AML-193 (cell line): Measurements from ENCODE around the gene SMIM44.

Experiments used
- DNase-seq, 2 experiments: peaks; one replicate each; lab custom pipeline; 2025; lab: John Stamatoyannopoulos, UW

Gene SMIM44

DNA sequence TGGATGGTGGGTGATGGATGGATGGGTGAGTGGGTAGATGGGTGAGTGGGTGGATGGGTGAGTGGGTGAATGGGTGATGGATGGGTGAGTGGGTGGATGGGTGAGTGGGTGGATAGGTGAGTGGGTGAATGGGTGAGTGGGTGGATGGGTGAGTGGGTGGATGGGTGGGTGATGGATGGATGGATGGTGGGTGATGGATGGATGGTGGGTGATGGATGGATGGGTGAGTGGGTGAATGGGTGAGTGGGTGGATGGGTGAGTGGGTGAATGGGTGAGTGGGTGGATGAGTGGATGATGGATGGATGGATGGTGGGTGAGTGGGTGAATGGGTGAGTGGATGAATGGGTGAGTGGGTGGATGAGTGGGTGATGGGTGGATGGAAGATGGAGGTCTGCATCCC, 5.7 kb downstream of the SMIM44 start:
- DNase-seq, result no peak

GRCh38 chr19:3476830-3477229, 6.4 kb downstream of the SMIM44 start:
- no peak for DNase-seq

DNA sequence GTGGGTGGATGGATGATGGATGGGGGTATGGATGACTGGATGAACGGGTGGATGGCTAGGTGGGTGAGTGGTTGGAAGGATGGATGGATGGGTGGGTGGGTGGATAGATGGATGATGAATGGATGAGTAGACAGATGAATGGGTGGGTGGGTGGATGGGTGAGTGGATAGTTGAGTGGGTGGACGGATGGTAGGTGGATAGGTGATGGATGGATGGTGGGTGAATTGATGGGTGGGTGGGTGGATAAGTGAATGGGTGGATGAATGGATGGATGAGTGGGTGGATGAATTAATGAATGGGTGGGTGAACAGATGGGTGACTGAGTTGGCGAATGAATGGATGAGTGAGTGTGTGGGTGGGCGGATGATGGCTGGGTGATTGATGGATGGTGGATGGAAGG, 7.8 kb downstream of the SMIM44 start:
- DNase-seq, result no peak

DNA sequence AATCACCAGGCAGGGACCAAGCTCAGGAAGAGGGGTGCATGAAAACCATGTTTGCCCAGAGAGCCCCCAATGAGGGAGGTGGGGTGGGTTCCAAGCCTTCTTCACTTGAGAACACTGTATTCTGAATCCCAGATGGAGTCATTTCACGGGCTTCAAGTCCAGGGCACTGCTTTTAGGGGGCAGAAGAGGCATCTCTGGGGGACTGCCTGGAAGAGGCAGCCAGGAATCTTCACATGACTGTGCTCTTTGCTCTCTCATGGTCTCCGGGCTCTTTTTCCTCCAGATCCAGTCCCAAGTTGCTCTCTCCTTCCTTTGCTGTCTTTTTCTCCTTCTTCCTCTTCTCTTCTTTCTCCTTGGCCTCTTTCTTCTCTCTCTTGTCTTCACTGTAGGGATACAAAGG, 8.6 kb downstream of the SMIM44 start:
- no peak for DNase-seq

DNA sequence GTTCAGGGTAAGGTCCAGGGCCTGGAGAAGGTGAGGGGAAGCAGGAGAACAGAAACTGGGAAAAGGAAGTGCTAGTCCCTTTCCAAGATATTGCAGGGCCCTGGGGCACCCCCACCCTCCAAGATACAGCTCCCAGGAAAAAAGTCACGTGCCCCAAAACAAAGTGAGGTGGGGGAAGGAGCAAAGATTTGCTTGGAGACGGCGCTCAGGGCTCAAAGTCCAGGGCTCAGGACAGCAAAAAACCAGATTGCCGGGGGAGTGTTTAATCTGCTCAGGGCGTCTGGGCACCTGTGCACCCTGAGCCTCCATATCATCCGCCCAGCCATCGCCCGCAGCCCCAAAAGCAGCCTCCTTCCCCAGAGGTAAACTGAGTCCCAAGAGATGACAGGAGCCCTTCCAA, 9.2 kb downstream of the SMIM44 start:
- DNase-seq, result no peak

DNA sequence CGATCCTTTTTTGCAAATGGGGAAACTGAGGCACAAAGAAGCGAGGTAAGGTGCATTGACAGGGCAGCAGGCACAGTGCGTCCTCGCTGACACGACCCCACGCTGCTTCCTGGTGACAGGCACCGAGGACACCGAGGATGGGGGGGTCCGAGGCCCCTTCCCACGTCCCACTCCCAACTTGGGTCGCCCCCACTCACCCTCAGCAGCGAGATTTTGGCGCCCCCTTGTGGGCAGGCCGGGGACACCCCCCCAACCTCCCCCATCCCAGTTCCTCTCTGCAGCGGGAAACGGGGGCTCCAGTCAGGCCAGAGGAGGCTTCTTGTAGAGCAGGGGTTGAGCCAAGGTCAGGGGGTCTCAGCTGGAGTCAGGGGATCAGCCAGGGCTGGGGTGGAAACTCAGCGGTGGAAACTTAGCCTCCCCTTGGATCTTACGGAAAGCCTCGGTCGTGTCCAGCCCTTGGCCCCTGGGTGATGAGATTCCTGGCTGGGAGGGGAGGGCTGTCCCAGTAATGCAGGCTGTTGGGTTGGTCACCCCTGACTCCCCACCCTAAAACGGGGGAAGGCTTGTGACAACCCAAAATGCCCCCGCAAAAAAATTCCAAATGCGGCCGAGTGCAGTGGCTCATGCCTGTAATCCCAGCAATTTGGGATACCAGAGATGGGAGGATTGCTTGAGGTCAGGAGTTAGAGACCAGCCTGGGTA, 11.1 kb downstream of the SMIM44 start:
- no peak for DNase-seq

- DNase-seq, result no peak
Observed at GRCh38 chr19:3470500-3471128, 12.6 kb downstream of the SMIM44 start.

DNA sequence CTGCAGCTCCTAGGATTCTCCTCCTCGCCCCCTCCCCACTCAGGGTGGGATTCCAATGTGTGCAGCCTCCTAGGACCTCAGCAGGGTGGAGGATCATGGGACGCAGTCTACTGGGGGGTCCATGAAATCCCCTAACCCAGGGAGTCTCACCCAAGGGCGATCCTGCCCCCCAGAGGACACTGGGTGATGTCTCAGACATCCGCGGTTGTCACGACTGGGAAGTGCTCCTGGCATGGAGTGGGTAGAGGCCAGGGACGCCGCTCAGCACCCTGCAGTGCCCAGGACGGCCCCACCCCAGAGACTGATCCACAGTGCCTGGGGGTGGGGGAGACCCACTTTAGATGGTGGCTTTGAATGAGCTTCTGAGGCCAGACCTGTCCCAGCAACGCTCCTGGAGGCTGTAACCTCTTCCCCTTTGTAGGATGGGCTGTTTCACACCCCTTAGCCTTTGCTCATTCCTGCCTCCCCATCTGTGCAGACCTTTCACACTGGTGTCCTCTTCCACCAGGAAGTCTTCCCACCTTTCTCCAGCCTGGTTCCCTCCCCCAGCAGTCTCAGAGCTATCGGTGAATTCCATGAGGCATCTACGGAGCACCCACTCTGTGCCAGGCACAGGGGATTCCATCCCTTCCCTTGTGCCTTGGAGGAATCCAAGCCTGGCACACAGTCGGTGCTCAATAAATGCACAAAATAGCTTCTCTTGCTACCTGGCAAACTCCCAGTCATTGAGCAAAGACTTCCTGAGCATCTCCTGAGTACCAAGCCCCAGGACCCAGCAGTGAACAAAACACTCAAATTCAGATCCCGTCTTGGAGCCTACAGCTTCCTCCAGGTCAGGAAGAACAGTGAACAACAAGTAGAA, 13.4 kb downstream of the SMIM44 start:
- DNase-seq, result no peak

DNA sequence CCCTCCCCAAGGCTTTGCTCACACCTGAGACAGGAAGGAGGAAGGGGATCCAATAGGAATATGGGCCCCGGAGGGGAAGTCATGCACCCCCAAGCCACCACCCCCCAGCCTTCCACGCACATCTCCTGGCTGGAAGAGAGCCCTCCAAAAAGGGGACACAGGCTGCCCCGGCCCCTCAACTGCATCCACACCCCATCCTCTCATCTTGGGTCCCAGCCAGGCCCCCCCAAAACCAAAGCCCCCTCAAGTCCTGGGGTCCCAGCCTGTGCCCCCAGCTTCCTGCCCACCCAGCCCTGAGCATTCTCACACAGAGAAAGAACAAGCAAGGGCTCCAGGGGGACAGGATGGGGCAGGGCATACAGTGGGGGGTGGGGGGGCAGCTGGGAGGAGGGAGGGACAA, 15.0 kb downstream of the SMIM44 start:
- no peak for DNase-seq

- DNase-seq, result no peak
Observed at GRCh38 chr19:3467437-3468198, 15.6 kb downstream of the SMIM44 start.

DNA sequence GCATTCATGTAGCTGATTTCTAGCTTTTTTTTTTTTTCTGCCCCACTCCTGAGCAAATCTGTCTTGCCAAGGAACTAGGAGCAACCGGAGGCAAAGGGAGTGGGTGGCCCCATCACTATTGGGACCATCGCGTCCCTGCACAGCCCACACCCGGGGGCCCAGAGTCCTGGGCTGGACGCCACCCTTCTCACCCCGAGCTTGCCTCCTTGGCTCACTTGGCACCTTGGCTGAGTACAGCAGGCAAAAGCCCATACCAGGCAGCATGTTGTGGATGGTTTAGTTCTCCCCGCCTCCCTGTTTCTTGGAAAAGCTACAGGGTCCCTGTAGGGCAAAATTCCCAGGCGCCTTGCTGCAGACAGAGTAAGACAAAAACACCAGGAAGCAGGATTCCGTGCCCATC, 16.6 kb downstream of the SMIM44 start:
- DNase-seq, result no peak

GRCh38 chr19:3465552-3465951, 17.7 kb downstream of the SMIM44 start:
- no peak for DNase-seq

DNA sequence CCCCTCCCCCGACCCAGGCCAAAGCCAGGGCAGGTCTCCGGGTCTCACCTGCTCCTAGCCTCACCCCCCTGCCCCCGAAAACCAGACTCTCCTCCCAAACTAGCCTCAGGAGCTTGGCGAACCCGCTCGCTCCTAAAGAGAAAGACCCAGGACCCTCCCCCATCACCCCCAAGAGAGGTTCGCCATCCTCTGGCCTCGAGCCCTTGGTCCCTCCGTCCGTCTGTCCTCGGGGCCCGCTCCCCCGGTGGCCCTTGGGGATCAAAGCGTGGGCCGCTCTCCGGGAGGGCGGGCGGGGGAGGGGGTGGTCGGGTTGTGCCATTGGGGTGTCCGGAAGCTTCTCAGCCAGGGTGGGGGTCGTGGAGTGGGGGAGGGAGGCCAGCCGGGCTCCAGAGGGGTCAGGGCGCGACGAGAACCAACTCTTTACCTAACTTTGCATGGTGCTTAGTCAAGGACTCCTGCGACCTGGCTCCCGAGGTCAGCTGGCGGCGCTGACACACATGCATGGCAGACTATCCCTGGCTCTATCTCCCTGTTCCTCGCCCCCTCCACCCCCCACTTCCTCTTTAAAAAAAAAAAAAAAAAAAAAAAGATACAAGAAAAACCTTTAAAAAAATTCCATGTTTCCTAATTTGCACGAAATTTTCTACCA, 18.5 kb downstream of the SMIM44 start:
- DNase-seq, result no peak

GRCh38 chr19:3463714-3464586, 19.3 kb downstream of the SMIM44 start:
- DNase-seq, result no peak

DNA sequence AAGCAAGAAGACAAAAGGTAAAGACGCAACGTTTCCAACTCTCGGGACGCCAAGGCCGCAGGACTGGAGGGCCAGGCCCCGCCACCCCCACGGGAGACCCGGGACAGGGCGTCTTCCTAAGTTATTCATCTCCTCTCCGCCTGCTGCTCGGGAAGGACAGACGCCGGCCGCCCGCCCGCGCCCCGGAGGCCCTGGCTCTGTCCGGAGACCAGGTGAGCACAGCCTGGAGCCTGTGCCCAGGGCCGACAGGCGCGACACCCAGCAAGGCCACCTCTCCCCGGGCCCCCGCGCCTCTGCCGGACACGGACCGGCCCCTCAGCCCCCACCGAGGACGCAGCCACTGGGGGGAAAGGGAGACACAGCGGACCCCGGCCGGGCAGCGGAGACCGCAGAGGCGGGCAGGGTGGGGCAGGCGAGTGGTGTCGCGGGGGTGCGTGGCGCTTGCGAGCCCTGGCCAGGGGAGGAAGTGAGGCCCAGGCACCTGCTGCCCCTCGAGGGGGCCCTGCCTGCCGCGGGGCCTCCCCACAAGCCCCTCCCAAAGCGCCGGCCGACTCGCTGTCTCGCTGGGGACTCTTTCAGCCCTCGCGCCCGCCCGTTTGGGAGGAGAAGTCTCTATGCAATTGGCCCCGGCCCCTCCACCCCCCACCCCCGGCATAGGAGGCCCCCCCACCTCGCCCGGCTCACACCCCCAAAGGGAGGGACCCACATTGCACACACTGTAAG, 20.1 kb downstream of the SMIM44 start:
- no peak for DNase-seq

DNA sequence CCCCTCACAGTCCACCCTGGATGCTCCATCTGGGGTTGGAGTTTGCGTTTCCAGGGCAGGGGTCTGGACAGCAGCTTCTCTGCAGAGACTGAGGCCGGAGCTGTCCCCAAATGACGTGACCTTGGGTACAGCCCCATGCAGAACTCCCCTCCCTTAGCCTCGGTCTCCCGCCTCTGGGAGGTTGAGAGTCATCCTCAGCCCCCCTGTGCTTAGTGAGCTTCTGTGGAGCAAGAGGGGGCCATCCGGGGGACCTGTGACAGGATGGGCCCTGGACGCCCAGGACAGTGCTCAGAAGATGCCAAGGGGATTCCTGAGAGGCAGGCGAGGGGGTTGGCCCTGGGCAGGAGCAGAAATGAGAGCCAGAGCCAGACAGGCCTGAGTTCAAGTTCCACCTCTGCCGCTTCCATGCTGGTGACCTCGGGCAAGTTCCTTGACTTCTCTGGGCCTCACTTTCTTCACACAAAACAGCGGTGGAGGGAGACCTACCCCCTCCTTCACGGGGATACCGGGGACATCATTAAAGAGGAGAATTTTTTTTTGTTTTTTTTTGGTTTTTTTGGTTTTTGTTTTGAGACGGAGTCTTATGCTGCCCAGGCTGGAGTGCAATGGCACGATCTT, 23.2 kb downstream of the SMIM44 start:
- DNase-seq, result no peak

DNA sequence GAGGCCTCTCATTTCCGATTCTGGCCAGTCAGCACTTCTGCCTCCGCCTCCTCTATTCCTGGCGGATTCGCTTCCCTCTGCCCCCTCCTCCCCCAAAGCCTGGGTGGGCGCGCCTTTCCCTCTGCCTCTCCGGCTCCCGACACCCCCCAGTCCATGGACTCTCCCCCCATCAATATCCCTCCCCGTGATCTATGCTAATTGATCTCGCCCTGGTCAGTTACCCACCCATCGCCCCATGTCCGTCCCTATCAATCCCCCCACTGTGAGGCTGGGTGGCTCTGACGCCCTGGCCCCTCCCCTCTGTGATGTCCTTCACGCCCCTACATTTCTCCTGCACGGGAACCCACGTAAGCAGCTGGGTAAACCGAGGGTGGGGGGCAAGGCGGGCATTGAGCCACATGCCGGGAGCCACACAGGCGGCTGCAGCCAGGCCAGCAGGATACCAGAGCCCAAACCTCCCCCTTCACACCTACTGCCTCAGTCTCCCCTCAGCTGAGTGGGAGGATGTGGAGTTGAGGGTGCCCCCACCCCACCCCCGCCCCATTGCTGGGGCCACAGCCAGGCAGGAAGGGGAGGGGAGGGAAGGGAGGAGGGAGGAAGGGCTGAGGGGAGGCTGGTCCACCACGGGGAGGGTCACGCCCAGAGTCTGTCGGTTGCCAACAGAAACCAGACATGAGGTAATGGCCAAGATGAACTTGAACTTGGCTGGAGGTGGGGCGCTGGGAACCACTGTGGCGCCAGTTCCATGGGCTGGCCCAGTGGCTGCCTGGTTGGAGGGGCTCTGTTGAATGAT, 24.0 kb downstream of the SMIM44 start:
- no peak for DNase-seq

GRCh38 chr19:3458229-3459088, 24.8 kb downstream of the SMIM44 start:
- DNase-seq, result no peak
